GM18861 (cell line): ENCODE results near the gene CTNNBIP1.

ENCODE experiments used
- ATAC-seq: cut with Tn5 transposase; IDR thresholded peaks from one replicate; pipeline ENCODE4 v1.9.1; 2021; ENCODE audit not compliant: unreplicated experiment

CTNNBIP1 gene

GRCh38 chr1:9881838-9882249, 28.2 kb downstream of the CTNNBIP1 start:
- ATAC-seq, result no peak

- ATAC-seq, result no peak
These were observed 31.7 kb downstream of the CTNNBIP1 start for GRCh38 chr1:9878404-9878803.

- no peak for ATAC-seq
These were observed 32.1 kb downstream of the CTNNBIP1 start for GRCh38 chr1:9877962-9878361.

- no peak for ATAC-seq
These were observed 34.5 kb downstream of the CTNNBIP1 start for GRCh38 chr1:9875636-9876000.

GRCh38 chr1:9874959-9875635, 35.0 kb downstream of the CTNNBIP1 start:
- ATAC-seq, result no peak

- no peak for ATAC-seq
These were observed 35.7 kb downstream of the CTNNBIP1 start for GRCh38 chr1:9874412-9874811.

GRCh38 chr1:9873992-9874391, 36.1 kb downstream of the CTNNBIP1 start:
- no peak for ATAC-seq

GRCh38 chr1:9873385-9873784, 36.7 kb downstream of the CTNNBIP1 start:
- ATAC-seq, result no peak

- ATAC-seq, result no peak
These were observed 37.5 kb downstream of the CTNNBIP1 start for GRCh38 chr1:9872430-9873165.

GRCh38 chr1:9871707-9872425, 38.2 kb downstream of the CTNNBIP1 start:
- no peak for ATAC-seq

- no peak for ATAC-seq
These were observed 39.0 kb downstream of the CTNNBIP1 start for GRCh38 chr1:9871021-9871420.

GRCh38 chr1:9870572-9870971, 39.5 kb downstream of the CTNNBIP1 start:
- no peak for ATAC-seq

GRCh38 chr1:9869831-9870251, 40.2 kb downstream of the CTNNBIP1 start:
- ATAC-seq, result no peak

- no peak for ATAC-seq
These were observed 41.9 kb downstream of the CTNNBIP1 start for GRCh38 chr1:9868244-9868590.

GRCh38 chr1:9867408-9868243, 42.4 kb downstream of the CTNNBIP1 start:
- ATAC-seq, result peak; percentile 39

GRCh38 chr1:9866836-9867235, 43.2 kb downstream of the CTNNBIP1 start:
- ATAC-seq, result no peak

- ATAC-seq, result no peak
These were observed 44.3 kb downstream of the CTNNBIP1 start for GRCh38 chr1:9865724-9866123.

GRCh38 chr1:9863371-9863770, 46.7 kb downstream of the CTNNBIP1 start:
- ATAC-seq, result no peak

- no peak for ATAC-seq
These were observed 48.7 kb downstream of the CTNNBIP1 start for GRCh38 chr1:9861360-9861759.

- no peak for ATAC-seq
These were observed 49.2 kb downstream of the CTNNBIP1 start for GRCh38 chr1:9860887-9861286.
